Stimulated activated CD4-positive, alpha-beta T cell treated with anti-CD3 and anti-CD28 coated beads, TNF-alpha, amount 100 ng/mL, for 4 hours (primary cell): ENCODE data around the gene G6PC2.

ENCODE experiments used
- DNase-seq, 3 experiments: peaks; one replicate each; pipeline ENCODE4 v3.0.0-alpha.2; 2020; ENCODE audit warnings: low read depth in 3 of 3

Gene G6PC2

GRCh38 chr2:168948621-168949212, 47.6 kb downstream of the G6PC2 start:
- no peak for DNase-seq

- DNase-seq = no peak
These were observed 48.2 kb downstream of the G6PC2 start for GRCh38 chr2:168949324-168949723.

GRCh38 chr2:168951871-168952270, 50.8 kb downstream of the G6PC2 start:
- no peak for DNase-seq

DNA sequence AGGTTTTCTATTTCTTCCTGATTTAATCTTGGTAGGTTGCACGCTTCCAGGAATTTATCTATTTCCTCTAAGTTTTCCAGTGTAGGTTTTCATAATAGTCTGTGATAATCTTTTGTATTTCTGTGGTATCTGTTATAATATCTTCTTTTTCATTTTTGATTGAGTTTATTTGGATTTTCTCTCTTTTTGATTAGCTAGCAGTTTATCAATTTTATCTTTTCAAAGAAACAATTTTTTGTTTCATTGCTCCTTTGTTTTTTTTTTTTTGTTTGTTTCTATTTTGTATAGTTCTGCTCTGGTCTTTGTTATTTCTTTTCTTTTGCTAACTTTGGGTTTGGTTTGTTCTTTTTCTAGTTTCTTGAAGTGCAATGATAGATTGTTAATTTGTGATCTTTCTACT, 51.3 kb downstream of the G6PC2 start:
- DNase-seq = no peak

GRCh38 chr2:168954256-168954655, 53.2 kb downstream of the G6PC2 start:
- no peak for DNase-seq

DNA sequence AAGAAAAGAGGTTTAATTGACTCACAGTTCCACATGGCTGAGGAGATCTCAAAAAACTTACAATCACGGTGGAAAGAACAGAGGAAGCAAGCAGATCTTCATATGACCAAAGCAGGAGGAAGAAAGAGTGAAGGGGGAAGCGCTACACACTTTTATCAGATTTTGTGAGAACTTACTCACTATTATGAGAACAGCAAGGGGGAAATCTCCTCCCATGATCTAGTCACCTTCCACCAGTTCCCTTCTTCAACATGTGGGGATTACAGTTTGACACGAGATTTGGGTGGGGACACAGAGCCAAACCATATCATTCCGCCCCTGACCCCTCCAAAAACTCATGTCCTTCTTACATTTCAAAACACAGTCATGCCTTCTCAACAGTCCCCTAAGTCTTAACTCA, 54.2 kb downstream of the G6PC2 start:
- DNase-seq = no peak

- no peak for DNase-seq
These were observed 55.3 kb downstream of the G6PC2 start for GRCh38 chr2:168956392-168956791.
